ENCODE results near the gene ASTN2.

ASTN2 gene

GRCh38 chr9:116491659-116492058 lies 923.2 kb downstream of the ASTN2 start:
- DNase-seq: no peak

GRCh38 chr9:116491219-116491618 lies 923.6 kb downstream of the ASTN2 start:
- no peak for DNase-seq

DNA sequence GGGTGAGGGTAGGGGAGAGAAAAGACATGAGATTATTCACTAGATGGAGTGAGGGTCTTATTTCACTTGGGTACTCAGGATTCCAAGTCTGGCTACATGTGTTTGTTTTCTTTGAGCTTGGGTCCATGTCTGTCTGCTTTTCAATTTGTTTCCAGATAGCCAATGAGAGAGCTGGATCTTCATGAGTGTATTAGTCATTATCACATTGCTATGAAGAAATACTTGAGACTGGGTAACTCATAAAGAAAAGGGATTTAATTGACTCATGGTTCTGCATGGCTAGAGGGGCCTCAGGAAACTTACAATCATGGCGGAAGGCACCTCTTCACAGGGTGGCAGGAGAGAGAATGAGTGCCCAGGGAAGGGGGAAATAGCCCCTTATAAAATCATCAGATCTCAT lies 924.5 kb downstream of the ASTN2 start:
- no peak for DNase-seq

DNA sequence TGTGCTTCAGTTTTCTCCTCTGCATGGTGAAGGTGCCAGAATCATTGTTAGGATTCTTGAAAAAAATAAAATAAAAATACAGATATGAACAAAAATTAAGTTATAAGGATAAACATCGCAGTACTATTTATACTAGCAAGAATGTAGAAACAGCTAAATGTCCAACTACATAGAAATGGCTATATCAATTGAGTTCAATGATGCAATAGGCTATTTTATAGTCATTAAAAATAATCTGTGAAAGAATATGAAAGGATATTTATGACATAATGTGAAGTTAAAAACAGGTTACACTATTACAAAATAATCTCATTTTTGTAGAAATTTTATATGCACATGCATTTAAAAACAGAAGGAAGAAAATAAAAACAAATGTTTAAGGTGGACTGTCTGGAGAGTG lies 926.5 kb downstream of the ASTN2 start:
- no peak for DNase-seq

- no peak for DNase-seq
Observed at GRCh38 chr9:116484492-116485061, 930.3 kb downstream of the ASTN2 start.

DNA sequence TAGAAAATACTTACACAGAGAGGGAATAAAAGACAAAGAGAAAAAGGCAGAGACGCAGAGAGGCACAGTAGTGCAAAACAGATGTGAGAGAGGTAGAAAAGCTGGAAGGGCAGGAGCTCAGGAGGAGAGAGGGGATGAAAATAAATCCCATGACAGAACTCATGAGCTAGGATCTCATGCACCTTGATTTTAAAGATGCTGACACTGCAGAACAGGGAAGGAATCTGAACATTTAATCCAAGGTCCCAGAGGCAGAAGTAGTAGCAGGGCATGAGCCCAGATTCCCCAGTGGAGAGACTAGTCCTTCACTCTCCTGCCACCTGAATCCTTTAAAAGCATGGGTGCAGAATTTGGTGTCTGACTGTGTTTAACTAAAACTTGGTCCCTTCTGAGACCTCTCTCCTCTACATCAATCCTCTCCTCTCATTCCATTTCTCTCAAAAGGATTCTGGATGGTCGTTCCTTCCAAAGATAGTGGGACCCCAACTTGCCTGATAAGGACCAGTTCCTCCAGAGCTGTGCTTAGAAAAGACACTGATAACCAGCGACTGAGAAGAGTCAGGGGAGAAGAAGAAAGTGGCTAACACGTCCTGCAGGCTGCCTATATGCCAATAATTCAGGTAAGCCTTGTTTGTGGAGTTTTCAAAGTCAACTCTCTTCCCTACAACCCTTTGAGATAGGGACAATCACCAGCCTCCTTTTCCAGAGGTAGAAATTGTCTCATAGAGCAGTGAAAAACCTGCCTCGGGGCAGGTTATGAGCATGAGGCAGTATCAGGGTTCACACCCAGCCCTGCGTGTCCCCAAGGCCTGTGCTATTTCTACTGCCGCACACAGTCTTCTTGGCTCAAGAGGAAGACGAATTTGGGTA lies 931.0 kb downstream of the ASTN2 start:
- no peak for DNase-seq

DNA sequence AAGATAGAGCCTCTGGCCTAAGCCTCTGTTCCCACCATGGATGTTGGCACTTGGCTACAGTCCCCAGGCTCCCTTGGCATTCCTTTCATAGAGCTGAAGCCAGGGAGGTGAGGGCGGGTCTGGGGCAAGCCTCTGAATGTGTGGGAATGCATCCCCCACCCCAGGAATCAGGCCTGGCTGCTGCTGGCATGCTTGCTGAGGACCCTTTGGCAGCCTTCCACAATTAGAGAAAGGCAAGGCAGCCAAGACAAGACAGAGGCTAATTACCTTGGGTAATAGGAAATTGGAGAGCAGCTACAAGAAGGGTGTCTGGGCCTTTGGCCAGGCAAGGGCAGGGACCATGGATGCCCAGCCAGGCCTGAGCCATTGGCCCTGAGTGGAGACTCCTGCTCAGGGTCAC lies 932.1 kb downstream of the ASTN2 start:
- DNase-seq: peak; percentile 54

DNA sequence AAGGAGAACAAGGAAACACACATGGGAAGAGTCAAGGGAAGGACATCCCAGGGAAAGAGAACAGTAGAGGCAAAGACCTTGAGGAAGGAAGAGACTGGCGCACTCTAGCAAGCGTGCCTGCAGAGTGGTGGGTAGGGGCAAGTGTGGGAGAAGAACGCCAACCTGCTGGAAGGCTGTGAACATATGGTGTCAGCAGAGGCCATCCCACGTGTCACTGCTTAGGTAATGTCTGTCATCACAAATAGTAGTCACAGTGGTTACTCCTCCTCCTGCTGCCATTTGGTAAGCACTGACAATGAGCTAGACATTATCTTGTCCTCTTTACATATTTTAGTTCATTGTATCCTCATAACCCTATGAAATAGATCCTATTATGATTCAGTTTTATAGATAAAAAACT lies 934.2 kb downstream of the ASTN2 start:
- DNase-seq: no peak

DNA sequence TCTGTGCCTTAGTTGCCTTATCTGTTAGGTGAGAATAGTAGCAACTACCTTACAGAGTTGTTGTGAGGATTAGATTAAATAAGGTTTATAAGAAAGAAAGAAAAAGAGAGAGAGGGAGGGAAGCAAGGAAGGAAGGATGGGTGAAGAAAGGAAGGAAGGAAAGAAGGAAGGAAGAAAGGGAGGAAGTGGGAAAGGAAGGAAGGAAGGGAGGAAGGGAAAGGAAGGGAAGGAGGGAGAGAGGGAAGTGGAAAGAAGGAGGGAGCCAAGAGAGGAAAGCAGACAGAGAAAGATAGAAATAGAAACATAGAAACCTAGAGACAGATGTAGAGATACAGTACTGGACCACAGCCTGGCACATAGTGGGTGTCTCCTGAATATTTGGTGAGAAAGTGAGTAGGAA lies 934.9 kb downstream of the ASTN2 start:
- no peak for DNase-seq

- no peak for DNase-seq
Observed at GRCh38 chr9:116479056-116479544, 935.8 kb downstream of the ASTN2 start.

GRCh38 chr9:116477584-116478141 lies 937.2 kb downstream of the ASTN2 start:
- DNase-seq: no peak

GRCh38 chr9:116476935-116477381 lies 937.9 kb downstream of the ASTN2 start:
- DNase-seq: peak; percentile 78

DNA sequence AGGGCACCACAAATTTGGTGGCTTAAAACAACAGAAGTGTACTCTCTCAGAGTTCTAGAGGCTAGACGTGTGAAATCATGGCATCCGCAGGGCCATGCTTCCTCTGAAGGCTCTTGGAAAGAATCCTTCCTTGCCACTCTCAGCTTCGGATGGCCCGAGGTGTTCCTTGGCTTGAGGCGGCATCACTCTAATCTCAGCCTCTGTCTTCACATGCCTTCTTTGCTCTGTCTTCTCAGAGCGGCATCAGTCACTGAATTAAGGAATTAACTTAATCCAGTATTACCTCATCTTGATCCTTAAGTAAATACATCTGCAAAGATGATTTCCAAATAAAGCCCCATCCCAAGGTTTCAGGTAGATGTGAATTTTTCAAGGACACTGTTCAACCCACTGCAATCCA lies 938.9 kb downstream of the ASTN2 start:
- no peak for DNase-seq

DNA sequence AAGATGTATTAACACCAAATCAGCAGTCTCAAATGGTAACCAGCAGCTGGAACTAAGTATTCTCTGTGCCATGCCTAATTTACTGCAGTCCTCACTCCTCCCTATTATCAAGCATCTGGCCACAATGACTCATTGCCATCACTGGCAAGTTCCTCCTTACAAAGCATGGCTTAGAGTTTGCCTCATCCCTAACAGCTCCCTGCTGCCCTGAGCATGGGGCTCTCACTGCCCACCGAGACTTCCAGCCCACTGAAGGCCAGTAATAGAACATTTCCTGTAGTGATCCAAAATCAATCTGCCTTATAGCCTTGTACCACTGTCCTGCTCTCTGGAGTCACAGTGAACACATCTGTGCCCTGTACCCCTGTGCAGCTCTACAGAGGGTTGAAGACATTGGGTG lies 939.7 kb downstream of the ASTN2 start:
- DNase-seq: no peak

DNA sequence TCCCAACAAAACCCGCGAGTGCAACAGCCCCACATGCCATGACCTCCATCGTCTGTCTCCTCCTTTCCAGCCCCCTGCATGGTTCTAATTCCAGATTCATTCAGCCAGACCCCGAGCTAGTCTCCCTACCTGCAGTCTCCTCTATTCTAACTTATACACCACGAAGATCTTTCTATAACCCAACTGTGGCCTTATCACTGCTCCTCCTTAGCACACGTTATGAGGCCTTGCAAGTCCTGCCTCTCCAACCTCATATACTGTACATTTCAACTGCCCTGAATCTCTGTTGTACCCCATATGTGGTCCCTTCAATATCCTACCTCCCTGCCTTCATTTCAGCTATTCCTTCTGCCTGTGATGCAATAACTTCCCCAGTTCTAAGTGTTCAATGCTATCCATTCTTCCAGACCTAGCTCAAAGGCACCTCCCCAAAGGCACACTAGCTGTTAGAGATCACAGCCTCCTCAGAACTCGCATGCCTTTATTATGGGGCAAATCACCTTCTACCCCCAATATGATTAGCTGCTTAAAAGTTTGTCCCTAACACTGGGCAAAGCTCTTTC lies 942.8 kb downstream of the ASTN2 start:
- DNase-seq: no peak

- DNase-seq: peak; percentile 89
Observed at GRCh38 chr9:116471093-116471906, 943.6 kb downstream of the ASTN2 start.

- no peak for DNase-seq
Observed at GRCh38 chr9:116468793-116469527, 945.9 kb downstream of the ASTN2 start.

DNA sequence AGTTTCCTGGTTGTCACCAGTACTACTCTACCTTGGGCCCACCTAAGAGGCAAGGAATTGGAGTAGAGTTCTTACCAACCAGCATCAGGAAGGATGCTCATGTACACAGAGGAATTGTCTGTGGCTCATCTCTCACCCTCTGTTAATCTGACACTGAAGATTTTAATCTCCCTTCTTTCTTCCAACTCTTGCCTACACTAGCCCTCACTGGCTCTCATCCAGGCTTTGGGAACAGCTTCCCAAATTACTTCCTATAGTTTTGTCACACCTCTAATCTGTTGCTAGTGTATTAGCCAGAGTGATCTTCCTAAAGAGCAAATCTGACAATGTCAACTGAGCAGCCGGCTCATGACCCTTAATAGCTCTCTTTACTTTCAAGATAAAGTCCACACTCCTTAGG lies 946.5 kb downstream of the ASTN2 start:
- DNase-seq: no peak

GRCh38 chr9:116467740-116468351 lies 947.0 kb downstream of the ASTN2 start:
- no peak for DNase-seq

- DNase-seq: no peak
Observed at GRCh38 chr9:116466271-116467235, 948.3 kb downstream of the ASTN2 start.
